ENCODE data around the gene CDK16.

The CDK16 gene

GRCh38 chrX:47224266-47224895 is 5.9 kb downstream of the CDK16 start:
- no peak for DNase-seq (ENCODE audit: low read depth, low spot score)
- no peak overlapping the region for H3K27ac ChIP-seq

- no peak for DNase-seq (ENCODE audit: low read depth, low spot score)
- no peak overlapping the region for H3K27ac ChIP-seq
Observed at GRCh38 chrX:47224896-47225290, 6.4 kb downstream of the CDK16 start.

GRCh38 chrX:47226071-47226470 is 7.6 kb downstream of the CDK16 start:
- no peak for DNase-seq (ENCODE audit: low read depth, low spot score)
- H3K27ac ChIP-seq: no peak overlapping the region

- no peak for DNase-seq (ENCODE audit: low read depth, low spot score)
- H3K27ac ChIP-seq: no peak overlapping the region
Observed at GRCh38 chrX:47226531-47227333, 8.3 kb downstream of the CDK16 start.

GRCh38 chrX:47227334-47227583 is 8.8 kb downstream of the CDK16 start:
- no peak for DNase-seq (ENCODE audit: low read depth, low spot score)
- no peak overlapping the region for H3K27ac ChIP-seq

GRCh38 chrX:47228550-47229270 is 10.2 kb downstream of the CDK16 start:
- no peak for DNase-seq (ENCODE audit: low read depth, low spot score)
- no peak overlapping the region for H3K27ac ChIP-seq

- DNase-seq (ENCODE audit: low read depth, low spot score): no peak
- H3K27ac ChIP-seq: no peak overlapping the region
Observed at GRCh38 chrX:47229427-47229826, 10.9 kb downstream of the CDK16 start.

GRCh38 chrX:47230136-47230868 is 11.8 kb downstream of the CDK16 start:
- DNase-seq (ENCODE audit: low read depth, low spot score): no peak
- no peak overlapping the region for H3K27ac ChIP-seq

GRCh38 chrX:47231167-47231566 is 12.7 kb downstream of the CDK16 start:
- DNase-seq (ENCODE audit: low read depth, low spot score): no peak
- peak overlapping the region; percentile 85 for H3K27ac ChIP-seq

- no peak for DNase-seq (ENCODE audit: low read depth, low spot score)
- H3K27ac ChIP-seq: peak overlapping the region; percentile 85
Observed at GRCh38 chrX:47232197-47232802, 13.8 kb downstream of the CDK16 start.

GRCh38 chrX:47232803-47233332 is 14.4 kb downstream of the CDK16 start, which contains the start of gene USP11:
TSS of gene USP11 (plus strand) at chrX:47233009. CDS start at chrX:47233044, 35 bp downstream.
- H3K27ac ChIP-seq: peak within 1 kb of the TSS; percentile 85
- DNase-seq (ENCODE audit: low read depth, low spot score): no peak

GRCh38 chrX:47233333-47234113 is 15.0 kb downstream of the CDK16 start:
- DNase-seq (ENCODE audit: low read depth, low spot score): peak; percentile 95
- H3K27ac ChIP-seq: peak overlapping the region; percentile 85

GRCh38 chrX:47234583-47234982 is 16.1 kb downstream of the CDK16 start:
- H3K27ac ChIP-seq: peak overlapping the region; percentile 85
- DNase-seq (ENCODE audit: low read depth, low spot score): no peak

- no peak for DNase-seq (ENCODE audit: low read depth, low spot score)
Observed at GRCh38 chrX:47235691-47236103, 17.2 kb downstream of the CDK16 start.

GRCh38 chrX:47239199-47239598 is 20.7 kb downstream of the CDK16 start:
- DNase-seq (ENCODE audit: low read depth, low spot score): no peak
- H3K27ac ChIP-seq: no peak overlapping the region

More at GRCh38 chrX:47235691-47236103, 17.2 kb downstream of the CDK16 start:
- H3K27ac ChIP-seq: no peak overlapping the region

- no peak overlapping the region for H3K27ac ChIP-seq
- DNase-seq (ENCODE audit: low read depth, low spot score): no peak
Observed at GRCh38 chrX:47239898-47240545, 21.5 kb downstream of the CDK16 start.

- DNase-seq (ENCODE audit: low read depth, low spot score): no peak
Observed at GRCh38 chrX:47240619-47241018, 22.1 kb downstream of the CDK16 start.

GRCh38 chrX:47241201-47242011 is 22.9 kb downstream of the CDK16 start:
- H3K27ac ChIP-seq: no peak overlapping the region
- no peak for DNase-seq (ENCODE audit: low read depth, low spot score)

More at GRCh38 chrX:47240619-47241018, 22.1 kb downstream of the CDK16 start:
- H3K27ac ChIP-seq: no peak overlapping the region

Measured in epithelial cell of prostate (primary cell).